ENCODE measurements around the gene ZNF646.

The ZNF646 gene

GRCh38 chr16:31087481-31087880 lies 13.3 kb downstream of the ZNF646 start:
- no peak for DNase-seq (ENCODE audit: low spot score)
- no peak for TF ChIP-seq CTCF (IDR thresholded peaks at IDR 0.05; ENCODE audit: extremely low read depth, missing control alignments)

GRCh38 chr16:31087971-31088370 lies 13.7 kb downstream of the ZNF646 start:
- TF ChIP-seq CTCF (IDR thresholded peaks at IDR 0.05; ENCODE audit: extremely low read depth, missing control alignments) = no peak
- no peak for DNase-seq (ENCODE audit: low spot score)

- no peak for TF ChIP-seq CTCF (IDR thresholded peaks at IDR 0.05; ENCODE audit: extremely low read depth, missing control alignments)
- no peak for DNase-seq (ENCODE audit: low spot score)
Observed at GRCh38 chr16:31088459-31089183, 14.4 kb downstream of the ZNF646 start, which contains the start of gene PRSS53. Gene PRSS53 (minus strand): TSS chr16:31088943. CDS start chr16:31088809, 134 bp downstream.

GRCh38 chr16:31089199-31089598 lies 15.0 kb downstream of the ZNF646 start:
- DNase-seq (ENCODE audit: low spot score) = no peak
- no peak for TF ChIP-seq CTCF (IDR thresholded peaks at IDR 0.05; ENCODE audit: extremely low read depth, missing control alignments)

- DNase-seq (ENCODE audit: low spot score) = no peak
- no peak for TF ChIP-seq CTCF (IDR thresholded peaks at IDR 0.05; ENCODE audit: extremely low read depth, missing control alignments)
Observed at GRCh38 chr16:31090540-31090939, 16.3 kb downstream of the ZNF646 start.

GRCh38 chr16:31092330-31092729 lies 18.1 kb downstream of the ZNF646 start:
- TF ChIP-seq CTCF (IDR thresholded peaks at IDR 0.05; ENCODE audit: extremely low read depth, missing control alignments) = no peak
- DNase-seq (ENCODE audit: low spot score) = no peak

GRCh38 chr16:31093132-31093703 lies 19.0 kb downstream of the ZNF646 start:
- DNase-seq (ENCODE audit: low spot score) = no peak
- no peak for TF ChIP-seq CTCF (IDR thresholded peaks at IDR 0.05; ENCODE audit: extremely low read depth, missing control alignments)

All from GM20000 (cell line).